ENCODE measurements around the gene CST9. TPM values are rescaled to one million over a fixed set of nuclear protein-coding genes. Genes with fewer than 3 reads are reported as not detected.

CST9 gene
- total and polyA plus RNA-seq, 2 of the 13 experiments (the other 11 are each of a cell fraction or from before 2014, with no cell fraction given): 0.07 TPM; not detected in 1

- no peak for TF ChIP-seq ZBTB2 (CRISPR knock-in tag; IDR thresholded peaks at IDR 0.05; ENCODE audit: low read depth)
- TF ChIP-seq SIX4 (CRISPR knock-in tag; IDR thresholded peaks at IDR 0.05): no peak
- TF ChIP-seq ZNF564 (CRISPR knock-in tag; IDR thresholded peaks at IDR 0.05): 0 out of 2 replicates have a peak, but pooled peaks have one; percentile 34
- TF ChIP-seq ZNF337 (CRISPR knock-in tag; IDR thresholded peaks at IDR 0.05; ENCODE audit: borderline replicate concordance, low read depth): no peak
- TF ChIP-seq IRX3 (CRISPR knock-in tag; IDR thresholded peaks at IDR 0.05; ENCODE audit: borderline replicate concordance, low read depth): no peak; the same call in 1 of the 2 replicates
- TF ChIP-seq KAT2B (IDR thresholded peaks at IDR 0.05; ENCODE audit: borderline replicate concordance, low read depth, low read length): no peak
- peak; percentile 80 for TF ChIP-seq FOXA3 (CRISPR knock-in tag; IDR thresholded peaks at IDR 0.05)
- no peak for TF ChIP-seq PRMT3 (CRISPR knock-in tag; IDR thresholded peaks at IDR 0.05; ENCODE audit: borderline replicate concordance, low read depth)
- TF ChIP-seq SKI (IDR thresholded peaks at IDR 0.05; ENCODE audit: partially characterized antibody): peak; percentile 61
- TF ChIP-seq, protein P1, sequence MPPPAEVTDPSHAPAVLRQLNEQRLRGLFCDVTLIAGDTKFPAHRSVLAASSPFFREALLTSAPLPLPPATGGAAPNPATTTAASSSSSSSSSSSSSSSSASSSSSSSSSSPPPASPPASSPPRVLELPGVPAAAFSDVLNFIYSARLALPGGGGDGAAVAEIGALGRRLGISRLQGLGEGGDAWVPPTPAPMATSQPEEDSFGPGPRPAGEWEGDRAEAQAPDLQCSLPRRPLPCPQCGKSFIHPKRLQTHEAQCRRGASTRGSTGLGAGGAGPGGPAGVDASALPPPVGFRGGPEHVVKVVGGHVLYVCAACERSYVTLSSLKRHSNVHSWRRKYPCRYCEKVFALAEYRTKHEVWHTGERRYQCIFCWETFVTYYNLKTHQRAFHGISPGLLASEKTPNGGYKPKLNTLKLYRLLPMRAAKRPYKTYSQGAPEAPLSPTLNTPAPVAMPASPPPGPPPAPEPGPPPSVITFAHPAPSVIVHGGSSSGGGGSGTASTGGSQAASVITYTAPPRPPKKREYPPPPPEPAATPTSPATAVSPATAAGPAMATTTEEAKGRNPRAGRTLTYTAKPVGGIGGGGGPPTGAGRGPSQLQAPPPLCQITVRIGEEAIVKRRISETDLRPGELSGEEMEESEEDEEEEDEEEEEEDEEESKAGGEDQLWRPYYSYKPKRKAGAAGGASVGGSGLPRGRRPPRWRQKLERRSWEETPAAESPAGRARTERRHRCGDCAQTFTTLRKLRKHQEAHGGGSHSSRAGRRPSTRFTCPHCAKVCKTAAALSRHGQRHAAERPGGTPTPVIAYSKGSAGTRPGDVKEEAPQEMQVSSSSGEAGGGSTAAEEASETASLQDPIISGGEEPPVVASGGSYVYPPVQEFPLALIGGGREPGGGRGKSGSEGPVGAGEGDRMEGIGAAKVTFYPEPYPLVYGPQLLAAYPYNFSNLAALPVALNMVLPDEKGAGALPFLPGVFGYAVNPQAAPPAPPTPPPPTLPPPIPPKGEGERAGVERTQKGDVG (CRISPR knock-in tag; IDR thresholded peaks at IDR 0.05; ENCODE audit: borderline replicate concordance): no peak; the same call in 1 of the 2 replicates
- no peak for TF ChIP-seq TRIM24 (CRISPR knock-in tag; IDR thresholded peaks at IDR 0.05)
- TF ChIP-seq ZXDC (CRISPR knock-in tag; IDR thresholded peaks at IDR 0.05): no peak
- TF ChIP-seq CBX1 (IDR thresholded peaks at IDR 0.05; ENCODE audit: low read depth): no peak
- TF ChIP-seq PHF20 (CRISPR knock-in tag; IDR thresholded peaks at IDR 0.05): no peak; the same call in 1 of the 2 replicates
- no peak for TF ChIP-seq ZNF577 (CRISPR knock-in tag; IDR thresholded peaks at IDR 0.05; ENCODE audit: borderline replicate concordance, low read depth)
- TF ChIP-seq PAF1 (CRISPR knock-in tag; IDR thresholded peaks at IDR 0.05): no peak
- TF ChIP-seq ZNF691 (CRISPR knock-in tag; IDR thresholded peaks at IDR 0.05; ENCODE audit: borderline replicate concordance, low read depth): no peak
- TF ChIP-seq REPIN1 (CRISPR knock-in tag; IDR thresholded peaks at IDR 0.05; ENCODE audit: borderline replicate concordance, low read depth): peak; percentile 86; the same call in 1 of the 2 replicates
- no peak; the same call in 1 of the 2 replicates for TF ChIP-seq ZNF547 (CRISPR knock-in tag; IDR thresholded peaks at IDR 0.05)
Measured at GRCh38 chr20:23585808-23586734, 19.6 kb downstream of the CST9 start (continued).

Data from HepG2 (cell line).